ENCODE data around the gene FGL2.
"Not testable (repeated sequence)": the region's sequence is repeated elsewhere in the genome, so short reads cannot be mapped to it uniquely, and the experiment has no call there.

FGL2 gene

GRCh38 chr7:77199013-77199966 lies at the start of gene FGL2:
FGL2 (minus strand) TSS chr7:77199819; CDS start chr7:77199793, 26 bp downstream.
- DNase-seq (ENCODE audit: low read depth) = peak; percentile 6

- DNase-seq (ENCODE audit: low read depth) = no peak
Measured at GRCh38 chr7:77248154-77248553, 48.5 kb upstream of the FGL2 start.

GRCh38 chr7:77247206-77247850 lies 47.7 kb upstream of the FGL2 start:
- peak; percentile 78 for DNase-seq (ENCODE audit: low read depth)

- no peak for DNase-seq (ENCODE audit: low read depth)
Measured at GRCh38 chr7:77246026-77246640, 46.5 kb upstream of the FGL2 start.

GRCh38 chr7:77245015-77245755 lies 45.6 kb upstream of the FGL2 start:
- DNase-seq (ENCODE audit: low read depth) = no peak

GRCh38 chr7:77244222-77244934 lies 44.8 kb upstream of the FGL2 start:
- no peak for DNase-seq (ENCODE audit: low read depth)

GRCh38 chr7:77242554-77242953 lies 42.9 kb upstream of the FGL2 start:
- no peak for DNase-seq (ENCODE audit: low read depth)

GRCh38 chr7:77242068-77242467 lies 42.4 kb upstream of the FGL2 start:
- DNase-seq (ENCODE audit: low read depth) = no peak

- DNase-seq (ENCODE audit: low read depth) = no peak
Measured at GRCh38 chr7:77239471-77239870, 39.9 kb upstream of the FGL2 start.

- no peak for DNase-seq (ENCODE audit: low read depth)
Measured at GRCh38 chr7:77238703-77239136, 39.1 kb upstream of the FGL2 start.

GRCh38 chr7:77235276-77235675 lies 35.7 kb upstream of the FGL2 start:
- no peak for DNase-seq (ENCODE audit: low read depth)

GRCh38 chr7:77232467-77232866 lies 32.8 kb upstream of the FGL2 start:
- DNase-seq (ENCODE audit: low read depth) = no peak

- not testable (repeated sequence) for DNase-seq (ENCODE audit: low read depth)
Measured at GRCh38 chr7:77228795-77229194, 29.2 kb upstream of the FGL2 start.

GRCh38 chr7:77226357-77226839 lies 26.8 kb upstream of the FGL2 start:
- no peak for DNase-seq (ENCODE audit: low read depth)

GRCh38 chr7:77223261-77223660 lies 23.6 kb upstream of the FGL2 start:
- no peak for DNase-seq (ENCODE audit: low read depth)

- no peak for DNase-seq (ENCODE audit: low read depth)
Measured at GRCh38 chr7:77222819-77223218, 23.2 kb upstream of the FGL2 start.

- DNase-seq (ENCODE audit: low read depth) = no peak
Measured at GRCh38 chr7:77222065-77222464, 22.4 kb upstream of the FGL2 start.

- not testable (repeated sequence) for DNase-seq (ENCODE audit: low read depth)
Measured at GRCh38 chr7:77219701-77220331, 20.2 kb upstream of the FGL2 start.

GRCh38 chr7:77217474-77218185 lies 18.0 kb upstream of the FGL2 start:
- DNase-seq (ENCODE audit: low read depth) = no peak

Measured in activated T-cell treated with anti-CD3 and anti-CD28 coated beads for 24 hours (primary cell).